GM15510 (cell line): Measurements from ENCODE around the gene EPS8L3.

Experiments
- POLR2A ChIP-seq: IDR thresholded peaks from 3 replicates; pipeline ENCODE4 v1.6.1; 2011; ENCODE audit warnings: borderline replicate concordance; ENCODE audit not compliant: insufficient read length; ENCODE audit errors: extremely low read depth

Gene EPS8L3

DNA sequence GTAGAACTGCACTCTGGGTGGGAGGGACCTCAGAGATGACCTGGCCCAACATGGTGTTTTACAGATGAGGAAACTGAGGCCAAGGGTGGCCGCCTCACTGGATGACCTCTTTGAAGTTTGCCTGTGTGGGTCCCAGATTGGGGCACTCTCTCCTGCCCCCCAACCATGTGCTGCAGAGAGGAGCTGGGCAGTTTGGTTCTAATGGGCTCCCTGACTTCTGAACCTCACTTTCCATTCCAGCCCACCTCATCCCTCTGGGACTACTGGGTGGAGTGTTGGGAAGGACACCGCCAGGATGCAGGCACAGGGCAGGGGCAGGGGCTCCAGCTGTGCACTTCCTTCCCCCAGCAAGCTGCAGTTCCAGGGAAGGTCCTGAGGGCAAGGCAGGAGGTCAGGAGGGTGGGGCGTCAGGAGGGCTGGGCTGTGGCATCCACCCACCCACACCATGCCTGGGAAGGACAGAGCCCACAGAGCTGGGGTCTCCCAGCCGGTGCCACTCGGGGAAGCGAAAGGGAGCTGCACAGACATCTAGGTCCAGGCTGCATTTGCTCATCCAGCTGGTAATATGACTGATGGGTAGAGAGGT lies 10.3 kb upstream of the EPS8L3 start:
- TF ChIP-seq POLR2A, result no peak

DNA sequence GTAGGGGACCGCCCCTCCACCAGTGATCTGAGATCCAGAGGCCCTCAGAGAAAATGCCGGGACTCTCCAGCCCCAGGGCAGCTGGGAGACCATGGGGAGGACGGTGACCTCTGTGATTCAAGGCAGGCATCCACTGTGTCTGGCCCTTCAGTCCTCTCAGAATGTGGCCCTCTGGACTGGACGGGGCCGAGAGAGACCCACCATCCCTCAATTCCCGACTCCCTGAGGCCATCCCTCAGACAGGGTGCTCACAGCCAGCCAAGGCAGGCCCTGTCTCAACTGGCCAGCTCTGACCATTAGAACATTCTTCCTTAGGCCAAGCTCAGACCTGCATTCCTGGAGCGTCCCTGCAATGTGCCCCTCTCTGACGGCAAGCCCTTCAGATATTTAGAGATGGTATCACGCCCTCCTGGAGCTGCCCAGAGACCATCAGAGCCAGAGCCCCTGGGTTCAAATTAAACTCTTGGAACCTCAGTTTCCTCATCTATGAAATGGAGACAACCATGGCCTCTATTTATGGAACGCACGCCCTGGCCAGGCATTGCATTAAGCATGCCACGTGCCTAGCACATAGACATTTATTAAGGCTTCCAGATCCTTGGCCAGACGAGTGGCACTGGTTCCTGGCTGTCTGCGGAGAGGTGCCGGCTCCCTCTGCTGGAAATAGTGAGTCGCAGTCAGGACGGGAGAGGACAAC lies 9.6 kb upstream of the EPS8L3 start:
- TF ChIP-seq POLR2A, result no peak

- TF ChIP-seq POLR2A, result no peak
These were observed 9.0 kb upstream of the EPS8L3 start for GRCh38 chr1:109772658-109773202.

DNA sequence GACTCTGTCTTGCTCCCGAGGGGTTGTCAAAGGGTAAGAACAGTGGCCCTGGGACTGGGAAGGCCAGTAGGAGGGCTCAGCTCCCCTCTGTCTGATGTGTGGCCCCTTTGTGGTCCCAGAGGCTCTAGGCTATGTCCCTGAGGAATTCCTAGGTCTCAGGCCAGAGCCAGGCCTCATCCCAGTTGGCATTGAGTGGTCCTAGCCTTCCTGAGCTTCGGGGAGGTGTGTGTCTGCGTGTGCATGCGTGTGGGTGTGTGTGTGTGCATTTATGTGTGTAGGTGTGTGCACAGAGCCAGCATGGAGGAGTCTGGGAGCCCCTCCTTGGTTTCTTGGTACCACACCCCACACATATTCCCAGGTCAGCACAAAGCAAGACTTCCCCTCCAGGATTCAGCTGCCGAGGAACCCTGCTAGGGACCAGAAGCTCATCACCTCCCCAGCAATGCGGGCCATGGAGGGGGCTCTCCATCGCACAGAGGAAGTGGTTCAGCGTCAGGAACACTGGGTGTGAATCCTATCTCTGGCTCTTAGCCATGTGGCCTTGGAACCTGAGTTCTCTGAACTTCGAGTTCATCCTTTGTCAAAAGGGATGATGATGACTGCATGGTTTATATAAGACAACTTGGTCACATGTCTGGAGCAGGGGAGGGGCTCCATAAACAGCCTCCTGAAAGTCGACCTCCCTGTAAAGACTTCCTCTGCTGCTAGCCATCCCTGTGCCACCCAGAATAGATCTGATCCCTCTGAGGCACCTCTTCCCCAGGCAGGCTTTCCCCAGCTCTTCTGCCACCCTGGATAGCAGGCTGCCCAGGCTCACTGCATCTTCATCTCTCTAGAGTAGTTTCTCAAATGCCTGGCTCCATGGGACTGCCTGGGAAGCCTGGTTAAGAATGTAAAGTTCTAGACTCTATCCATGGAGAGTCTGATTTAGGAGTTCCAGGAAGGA lies 8.3 kb upstream of the EPS8L3 start:
- TF ChIP-seq POLR2A, result no peak

GRCh38 chr1:109770331-109771095 lies 6.8 kb upstream of the EPS8L3 start:
- no peak for TF ChIP-seq POLR2A

DNA sequence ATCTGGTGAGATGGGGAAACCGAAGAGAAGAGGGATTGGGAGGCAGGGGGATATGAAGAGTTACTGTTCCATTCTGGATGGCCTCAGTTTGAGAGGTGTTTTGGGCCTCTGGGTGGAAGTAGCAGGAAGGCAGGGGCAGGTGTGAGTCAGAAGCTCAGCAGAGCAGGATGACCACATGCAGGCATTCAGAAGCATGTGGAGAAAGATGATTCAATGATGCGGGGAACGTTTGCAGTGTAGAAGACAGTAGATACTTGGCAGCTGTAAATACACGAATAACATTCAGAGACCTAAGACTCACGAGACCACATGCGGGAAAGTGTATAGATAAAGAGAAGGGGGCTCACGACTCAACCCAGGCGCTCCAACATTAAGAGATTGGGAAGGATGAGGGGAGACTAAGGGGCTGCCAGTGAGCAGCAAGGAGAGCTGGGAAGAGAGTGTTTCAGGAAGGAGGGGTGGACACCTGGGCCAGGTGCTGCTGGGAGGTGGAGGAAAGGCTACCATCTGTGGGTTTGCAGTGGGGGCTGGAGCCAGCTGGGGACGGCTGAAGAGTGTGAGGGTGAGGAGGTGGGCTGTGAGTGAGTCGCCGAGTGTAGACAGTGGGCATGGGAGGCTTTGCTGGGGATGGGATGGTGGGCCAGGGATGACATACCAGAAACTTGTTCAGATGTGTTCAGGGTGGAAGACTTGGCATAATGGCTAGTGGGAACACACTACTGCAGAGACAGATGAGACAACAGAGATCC lies 5.8 kb upstream of the EPS8L3 start:
- no peak for TF ChIP-seq POLR2A

DNA sequence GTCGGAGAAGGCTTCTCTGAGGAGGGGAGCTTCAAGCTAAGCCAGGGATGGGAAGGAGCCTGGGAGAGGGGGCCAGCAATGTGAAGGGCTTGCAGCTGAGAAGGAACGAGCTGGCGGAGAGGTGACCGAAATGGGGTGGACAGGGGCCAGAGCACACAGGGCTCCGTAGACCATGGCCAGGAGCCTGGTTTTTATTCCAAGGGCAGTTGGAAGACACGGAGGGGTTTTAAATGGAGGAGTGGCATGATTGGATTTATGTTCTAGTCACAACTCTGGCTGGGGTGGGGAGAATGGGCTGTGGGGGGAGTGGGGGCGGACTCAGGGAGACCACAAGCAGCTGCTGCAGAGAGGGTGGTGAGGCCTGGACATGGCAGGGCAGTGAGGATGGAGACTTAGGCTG lies 5.1 kb upstream of the EPS8L3 start:
- TF ChIP-seq POLR2A, result no peak

- TF ChIP-seq POLR2A, result no peak
These were observed 4.6 kb upstream of the EPS8L3 start for GRCh38 chr1:109768335-109768650.

DNA sequence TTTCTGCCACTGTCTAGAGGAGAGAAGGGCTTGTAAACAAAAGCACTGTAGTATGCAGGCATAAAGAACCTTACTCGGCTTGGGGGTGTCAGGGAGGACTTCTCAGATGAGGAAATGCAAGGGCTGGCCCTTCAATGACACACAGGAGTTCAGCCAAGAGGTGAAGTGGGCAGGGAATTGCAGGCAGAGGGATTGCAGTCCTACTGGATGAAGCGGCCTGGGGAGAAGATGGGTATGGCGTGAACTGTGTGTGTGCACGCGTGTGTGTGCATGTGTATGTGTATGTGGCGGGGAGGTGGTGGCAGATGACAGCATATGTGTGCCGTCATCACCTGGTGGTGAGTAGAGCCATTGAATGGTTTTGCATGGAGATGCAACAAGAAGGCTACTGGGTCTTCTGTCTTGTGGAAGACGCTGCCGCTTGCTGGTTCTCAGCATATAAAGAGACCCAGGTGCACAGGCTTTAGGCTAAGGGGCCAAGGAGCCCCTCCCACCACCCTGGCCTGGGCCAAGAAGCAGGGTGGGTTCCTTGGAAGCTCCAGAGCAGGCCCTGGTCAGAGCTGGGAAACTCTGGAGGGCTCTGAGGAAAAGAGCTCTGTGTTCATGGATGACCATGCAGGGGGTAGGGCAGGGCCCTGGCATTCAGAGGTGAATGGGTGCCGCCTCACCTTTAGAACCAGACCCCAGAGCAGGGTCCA lies 4.1 kb upstream of the EPS8L3 start:
- TF ChIP-seq POLR2A, result no peak

DNA sequence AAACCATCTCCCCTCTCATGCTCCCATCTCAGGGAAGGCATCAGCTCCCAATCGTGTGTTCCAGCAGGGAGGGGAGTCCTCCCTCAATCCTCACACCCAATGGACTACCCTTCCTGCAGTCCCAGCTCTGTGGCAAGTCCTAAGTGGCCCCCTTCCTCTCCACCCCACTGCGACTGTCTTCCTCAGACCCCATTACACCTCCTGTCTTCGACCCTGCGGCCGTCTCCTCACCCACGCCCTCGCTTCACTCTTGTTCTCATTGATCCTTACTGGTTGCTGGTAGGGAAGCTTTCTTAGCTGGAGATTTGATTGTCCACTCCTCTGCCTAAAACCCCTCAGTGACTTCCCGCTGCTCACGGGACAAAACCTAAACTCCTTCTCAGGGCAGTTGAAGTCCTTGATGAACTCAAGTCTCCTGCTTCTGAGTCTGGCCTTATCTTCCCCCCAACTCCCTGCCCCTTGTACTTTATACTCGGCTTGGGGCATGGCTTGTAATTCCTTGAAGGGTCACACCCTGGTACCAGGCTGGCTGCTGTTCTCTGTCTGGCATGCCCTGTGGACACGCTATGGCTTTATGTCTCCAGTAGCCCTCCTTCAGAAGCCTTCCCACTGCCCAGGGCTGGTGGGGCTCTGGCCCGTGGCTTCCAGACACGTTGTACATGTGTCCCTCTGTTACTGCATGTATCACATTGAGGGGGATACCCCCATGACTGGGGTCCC lies 2.3 kb upstream of the EPS8L3 start:
- no peak for TF ChIP-seq POLR2A

- TF ChIP-seq POLR2A, result no peak
These were observed 1.7 kb upstream of the EPS8L3 start for GRCh38 chr1:109765483-109765815.

DNA sequence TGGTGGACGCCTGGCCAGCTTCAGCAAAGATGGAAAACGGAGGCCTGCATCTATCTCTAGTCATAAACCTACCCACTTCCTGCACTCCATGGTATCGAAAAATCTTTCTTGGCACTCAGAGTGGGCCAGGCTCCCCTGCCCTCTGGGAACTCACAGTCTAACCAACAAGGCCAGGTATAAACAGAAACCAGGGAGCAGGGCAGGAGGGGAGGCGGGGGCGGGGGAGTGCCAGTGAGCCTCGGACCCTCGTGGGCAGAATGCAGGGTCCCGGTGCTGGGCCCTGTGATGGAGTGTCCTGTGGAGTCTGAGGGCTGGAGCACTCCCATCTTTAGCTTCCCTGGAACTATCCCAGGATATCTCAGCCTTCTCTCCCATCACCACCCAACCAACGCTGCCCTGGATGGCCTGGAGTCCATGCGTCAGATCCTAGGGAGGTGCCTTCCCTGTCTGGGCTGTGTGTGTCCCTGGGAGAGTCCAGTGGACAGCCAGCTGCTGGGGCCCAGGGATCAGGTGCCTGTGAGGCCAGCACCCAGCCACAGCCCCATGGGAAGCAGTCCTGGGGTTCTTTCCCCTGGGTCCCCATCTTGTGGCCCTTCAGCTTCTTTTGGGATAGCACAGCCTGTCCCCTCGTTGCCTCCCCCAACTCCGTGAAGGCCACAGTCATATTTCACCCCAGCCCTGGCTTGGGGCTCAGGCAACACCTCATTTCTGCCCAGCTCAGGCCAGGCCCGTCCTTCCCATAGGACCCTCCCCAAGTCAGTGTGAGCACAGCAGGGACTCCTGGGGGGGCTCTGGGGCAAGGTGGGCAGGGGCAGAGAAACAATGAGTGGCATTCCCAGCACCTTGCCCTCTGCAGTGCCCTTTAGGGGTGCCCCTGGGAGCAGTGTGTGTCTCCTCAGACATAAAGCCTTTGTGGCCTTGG lies 1.1 kb upstream of the EPS8L3 start:
- no peak for TF ChIP-seq POLR2A

- no peak for TF ChIP-seq POLR2A
These were observed 690 bp downstream of the EPS8L3 start for GRCh38 chr1:109762821-109763645.
